Astrocyte (in vitro differentiated cells and primary cell): ENCODE measurements around the gene COL2A1. TPM values are rescaled to one million over a fixed set of nuclear protein-coding genes. Genes with fewer than 3 reads are reported as not detected.

Experiments used
- DNase-seq: peaks from one replicate; pipeline ENCODE4 v3.0.0-alpha.2; 2010; ENCODE audit warnings: low read depth
- FAIRE-seq: peaks from 2 replicates; lab custom pipeline; 2011; peaks lifted over from hg19 to GRCh38; lab: Jason Lieb, UNC
- H2AFZ ChIP-seq: 2 replicates; pipeline ENCODE4 v1.6.0; 2012; ENCODE audit warnings: low read depth, low read length, inconsistent platforms
- H3K27ac ChIP-seq: 2 replicates; pipeline ENCODE4 v1.5.1; 2011; ENCODE audit warnings: low read depth, low read length, inconsistent platforms
- H3K27me3 ChIP-seq: 2 replicates; pipeline ENCODE4 v1.6.0; 2011; ENCODE audit warnings: low read length, inconsistent platforms; ENCODE audit not compliant: insufficient read depth
- H3K36me3 ChIP-seq: 2 replicates; pipeline ENCODE4 v1.5.1; 2011; ENCODE audit warnings: low read length, inconsistent platforms; ENCODE audit not compliant: insufficient read depth
- H3K4me1 ChIP-seq: 2 replicates; pipeline ENCODE4 v1.5.1; 2011; ENCODE audit warnings: low read length, inconsistent platforms; ENCODE audit not compliant: insufficient read depth
- H3K4me2 ChIP-seq: 2 replicates; pipeline ENCODE4 v1.6.0; 2012; ENCODE audit warnings: low read length, inconsistent platforms
- H3K4me3 ChIP-seq: 2 replicates; pipeline ENCODE4 v1.5.1; 2011; ENCODE audit warnings: low read depth, mild to moderate bottlenecking, low read length, inconsistent platforms; ENCODE audit not compliant: insufficient read depth
- H3K79me2 ChIP-seq: 2 replicates; pipeline ENCODE4 v1.6.0; 2012; ENCODE audit warnings: mild to moderate bottlenecking, low read length, inconsistent platforms; ENCODE audit not compliant: insufficient read depth
- H3K9ac ChIP-seq: 2 replicates; pipeline ENCODE4 v1.6.0; 2012; ENCODE audit warnings: mild to moderate bottlenecking, low read length, inconsistent platforms
- H3K9me3 ChIP-seq: 2 replicates; pipeline ENCODE4 v1.5.1; 2012; ENCODE audit warnings: low read depth, mild to moderate bottlenecking, low read length, inconsistent platforms; ENCODE audit not compliant: insufficient read depth
- H4K20me1 ChIP-seq: 2 replicates; pipeline ENCODE4 v1.6.0; 2012; ENCODE audit warnings: low read length, inconsistent platforms; ENCODE audit not compliant: insufficient read depth
- H3K27ac Mint-ChIP-seq: one replicate; pipeline ENCODE4 v1.8.0; 2021; ENCODE audit warnings: mild to moderate bottlenecking, mixed read lengths; ENCODE audit not compliant: unreplicated experiment
- H3K27me3 Mint-ChIP-seq: one replicate; pipeline ENCODE4 v1.8.0; 2021; ENCODE audit warnings: low read depth, mixed read lengths; ENCODE audit not compliant: unreplicated experiment
- H3K36me3 Mint-ChIP-seq: one replicate; pipeline ENCODE4 v1.8.0; 2021; ENCODE audit warnings: low read depth, mixed read lengths; ENCODE audit not compliant: unreplicated experiment
- H3K4me1 Mint-ChIP-seq: one replicate; pipeline ENCODE4 v1.8.0; 2021; ENCODE audit warnings: low read depth, mixed read lengths; ENCODE audit not compliant: unreplicated experiment
- H3K4me3 Mint-ChIP-seq: one replicate; pipeline ENCODE4 v1.8.0; 2021; ENCODE audit warnings: mild to moderate bottlenecking, moderate library complexity, mixed read lengths; ENCODE audit not compliant: unreplicated experiment
- H3K9me3 Mint-ChIP-seq: one replicate; pipeline ENCODE4 v1.8.0; 2021; ENCODE audit warnings: mild to moderate bottlenecking, mixed read lengths; ENCODE audit not compliant: unreplicated experiment
- CTCF ChIP-seq: IDR thresholded peaks from 2 replicates; pipeline ENCODE4 v1.5.1; 2011; ENCODE audit warnings: low read depth, mild to moderate bottlenecking, inconsistent platforms, low read length, moderate library complexity; ENCODE audit not compliant: insufficient read depth
- EZH2 ChIP-seq: IDR thresholded peaks from 2 replicates; pipeline ENCODE4 v1.6.1; 2012; ENCODE audit warnings: mild to moderate bottlenecking, low read length, inconsistent platforms; ENCODE audit not compliant: insufficient read depth
- total RNA-seq: library from RNA; stranded (reverse); gene quantifications from 2 replicates; pipeline ENCODE4 v1.2.1, GENCODE V29; 2021

The COL2A1 gene
- total RNA-seq, 1 donor from 2014 or later = 20.3 TPM

- peak overlapping the region; percentile 80 for H3K9ac ChIP-seq
- TF ChIP-seq CTCF (no peak), EZH2 (no peak)
These were observed 40.1 kb downstream of the COL2A1 start for GRCh38 chr12:47964106-47964728.

DNA sequence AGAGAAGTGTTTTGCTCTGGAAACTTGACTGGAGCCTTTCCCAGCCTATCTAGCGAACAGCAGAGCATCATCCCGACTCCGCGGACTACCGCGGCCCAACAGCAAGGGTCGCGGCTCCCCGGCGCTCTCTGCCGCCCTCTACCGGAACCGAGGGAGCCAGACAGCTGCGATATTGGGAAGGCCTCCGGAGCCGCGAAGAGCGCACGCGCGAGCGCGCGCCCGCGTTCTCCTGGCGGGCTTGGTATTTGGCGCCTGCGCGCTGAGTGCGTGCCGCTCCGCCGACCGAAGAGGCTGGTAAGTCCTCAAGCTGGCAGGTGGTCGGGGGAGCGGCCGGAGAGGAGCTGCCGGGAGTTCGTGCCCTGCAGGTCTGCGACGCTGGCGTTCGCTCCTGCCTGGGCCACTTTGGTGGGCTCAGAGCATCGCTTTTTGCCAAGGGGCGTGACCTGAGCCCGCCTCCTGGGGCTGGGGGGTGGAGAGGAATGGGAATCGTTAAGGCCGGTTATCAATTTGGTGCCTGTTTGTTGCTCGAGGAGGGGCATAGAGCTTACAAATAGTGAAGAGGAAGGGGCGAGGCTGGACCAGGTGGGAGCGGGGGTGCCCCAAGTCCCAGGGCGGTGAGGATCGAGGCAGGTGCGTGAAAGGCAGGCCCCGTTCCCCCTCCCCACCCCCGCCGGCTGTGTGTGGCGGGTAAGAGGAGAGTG, 40.8 kb downstream of the COL2A1 start, which contains the start of gene TMEM106C:
TMEM106C (plus strand) TSS at position 257 of the 701 bp plus-strand sequence. CDS start 641 bp downstream, outside the sequence.
- FAIRE-seq (peak; percentile 45), DNase-seq (peak; percentile 63)
- no peak within 1 kb of the TSS for H3K27ac Mint-ChIP-seq
- peaks cover 4% of the 10 kb centered on the region for H3K4me1 ChIP-seq
- H3K36me3 Mint-ChIP-seq = peaks cover 9% of the 10 kb centered on the region
- no peaks in the 10 kb centered on the region for H3K79me2 ChIP-seq
- H2AFZ ChIP-seq = peak within 1 kb of the TSS; percentile 99
- peak within 1 kb of the TSS; percentile 74 for H3K4me3 ChIP-seq
- peaks cover 12% of the 10 kb centered on the region for H3K27me3 ChIP-seq
- no peak within 1 kb of the TSS for H3K27ac ChIP-seq
- peaks cover 22% of the 10 kb centered on the region for H3K27me3 Mint-ChIP-seq
- H4K20me1 ChIP-seq = no peaks in the 10 kb centered on the region
- no peaks in the 10 kb centered on the region for H3K9me3 ChIP-seq
- H3K4me3 Mint-ChIP-seq = peak within 1 kb of the TSS; percentile 93
- H3K4me2 ChIP-seq = peak within 1 kb of the TSS; percentile 97
- no peaks in the 10 kb centered on the region for H3K4me1 Mint-ChIP-seq
- peaks cover 5% of the 10 kb centered on the region for H3K36me3 ChIP-seq
- H3K9ac ChIP-seq = peak within 1 kb of the TSS; percentile 80
- TF ChIP-seq EZH2 (no peak), CTCF (peak; percentile 93)
- H3K9me3 Mint-ChIP-seq = peaks cover 5% of the 10 kb centered on the region

More at GRCh38 chr12:47964106-47964728, 40.1 kb downstream of the COL2A1 start:
- peak overlapping the region; percentile 97 for H3K4me2 ChIP-seq
- no peak for FAIRE-seq
- Mint-ChIP-seq H3K4me3 (peak overlapping the region; percentile 93), H3K4me1 (no peaks in the 10 kb centered on the region), H3K36me3 (peaks cover 9% of the 10 kb centered on the region), H3K9me3 (peaks cover 3% of the 10 kb centered on the region), H3K27ac (no peak overlapping the region), H3K27me3 (peaks cover 22% of the 10 kb centered on the region)
- no peaks in the 10 kb centered on the region for H3K9me3 ChIP-seq
- no peak overlapping the region for H3K27ac ChIP-seq
- no peaks in the 10 kb centered on the region for H3K79me2 ChIP-seq
- peak overlapping the region; percentile 99 for H2AFZ ChIP-seq
- peaks cover 4% of the 10 kb centered on the region for H3K4me1 ChIP-seq
- H3K27me3 ChIP-seq = peaks cover 12% of the 10 kb centered on the region
- no peaks in the 10 kb centered on the region for H4K20me1 ChIP-seq
- H3K4me3 ChIP-seq = peak overlapping the region; percentile 74
- H3K36me3 ChIP-seq = peaks cover 5% of the 10 kb centered on the region
- no peak for DNase-seq
